Chondrocyte (in vitro differentiated cells): ENCODE results near the gene NAALADL2. TPM values are rescaled to one million over a fixed set of nuclear protein-coding genes. Genes with fewer than 3 reads are reported as not detected.

Experiments used
- DNase-seq: peaks from one replicate; pipeline ENCODE4 v3.0.0; 2021; ENCODE audit warnings: mixed read lengths, low spot score
- H3K27ac Mint-ChIP-seq: one replicate; pipeline ENCODE4 v1.8.0; 2021; ENCODE audit warnings: mild to moderate bottlenecking, moderate library complexity, mixed read lengths; ENCODE audit not compliant: unreplicated experiment
- H3K27me3 Mint-ChIP-seq: 2 replicates; pipeline ENCODE4 v1.8.0; 2021; ENCODE audit warnings: low read depth, mixed read lengths
- H3K36me3 Mint-ChIP-seq: 2 replicates; pipeline ENCODE4 v1.8.0; 2021; ENCODE audit warnings: low read depth, mixed read lengths
- H3K4me1 Mint-ChIP-seq: 2 replicates; pipeline ENCODE4 v1.8.0; 2021; ENCODE audit warnings: low read depth, mild to moderate bottlenecking, mixed read lengths
- H3K4me3 Mint-ChIP-seq: one replicate; pipeline ENCODE4 v1.8.0; 2021; ENCODE audit warnings: mild to moderate bottlenecking, moderate library complexity, mixed read lengths; ENCODE audit not compliant: unreplicated experiment
- H3K9me3 Mint-ChIP-seq: 2 replicates; pipeline ENCODE4 v1.8.0; 2021; ENCODE audit warnings: low read depth, mixed read lengths
- CTCF ChIP-seq: fragments of 200-600 bp; sonication (generic); IDR thresholded peaks from 2 replicates; pipeline ENCODE4 v1.5.0; 2021; ENCODE audit warnings: antibody characterized with exemption, mild to moderate bottlenecking, moderate library complexity
- total RNA-seq: library from RNA; stranded (reverse); gene quantifications from 3 replicates; pipeline ENCODE4 v1.2.1, GENCODE V29; 2021

Gene NAALADL2
- total RNA-seq, 1 donor from 2014 or later: 8.0 TPM

GRCh38 chr3:175432376-175433025 lies 573.4 kb downstream of the NAALADL2 start:
- DNase-seq: no peak
- Mint-ChIP-seq H3K9me3 (no peaks in the 10 kb centered on the region), H3K27ac (no peak overlapping the region), H3K36me3 (no peaks in the 10 kb centered on the region), H3K4me1 (peaks cover 23% of the 10 kb centered on the region), H3K4me3 (no peak overlapping the region), H3K27me3 (no peaks in the 10 kb centered on the region)
- no peak for TF ChIP-seq CTCF

DNA sequence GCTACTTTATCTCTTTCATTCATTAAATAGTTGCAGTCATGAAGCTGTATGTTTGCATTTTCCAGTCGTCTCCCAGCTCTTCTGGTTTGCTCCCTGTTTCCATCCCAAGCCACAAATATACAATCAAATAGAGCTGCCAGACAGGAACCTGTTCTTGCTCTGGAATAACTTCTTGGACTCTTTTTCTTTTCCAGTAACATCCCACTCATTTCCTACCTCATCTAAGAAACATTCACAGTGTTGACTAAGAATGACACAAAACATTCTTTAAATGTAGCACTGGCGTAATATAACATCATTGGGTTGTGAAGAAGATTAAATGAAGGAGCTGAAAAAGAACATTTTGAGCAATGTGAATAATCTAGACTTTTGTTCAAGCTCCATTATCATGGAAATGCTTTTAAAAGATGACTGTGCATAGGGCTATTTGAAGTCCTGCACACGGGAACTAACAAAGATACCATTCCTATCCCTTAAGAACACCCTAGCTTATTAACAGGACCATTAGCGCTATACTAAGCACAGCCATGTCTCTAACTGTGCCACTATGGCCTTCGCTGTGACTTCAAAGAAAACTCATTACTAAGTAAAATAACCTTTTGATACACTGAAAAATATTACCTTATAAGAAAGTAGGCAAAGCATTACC lies 574.0 kb downstream of the NAALADL2 start:
- Mint-ChIP-seq H3K27ac (no peak overlapping the region), H3K4me1 (peaks cover 23% of the 10 kb centered on the region), H3K27me3 (no peaks in the 10 kb centered on the region), H3K9me3 (no peaks in the 10 kb centered on the region), H3K4me3 (no peak overlapping the region), H3K36me3 (no peaks in the 10 kb centered on the region)
- DNase-seq: no peak
- TF ChIP-seq CTCF: no peak

DNA sequence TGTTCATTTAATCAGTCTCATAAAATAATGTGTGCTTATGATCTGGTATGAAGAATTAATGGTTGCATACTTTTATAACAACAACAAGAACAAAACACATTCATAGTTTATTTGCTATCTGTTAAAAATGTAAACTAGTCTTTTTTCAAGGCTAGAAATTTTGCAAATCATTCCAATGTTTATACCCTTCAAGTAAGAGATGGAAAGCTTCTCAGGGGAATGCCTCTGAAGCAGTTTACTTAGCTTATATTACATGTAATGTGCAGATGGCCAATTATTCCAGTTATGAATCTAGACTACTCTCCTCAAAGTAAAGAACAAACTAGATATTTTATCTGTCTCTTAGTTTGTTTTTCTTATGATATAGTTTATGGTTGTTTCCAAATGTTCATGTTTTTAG lies 575.4 kb downstream of the NAALADL2 start:
- H3K4me3 Mint-ChIP-seq: no peak overlapping the region
- no peak for TF ChIP-seq CTCF
- H3K27ac Mint-ChIP-seq: no peak overlapping the region
- peaks cover 2% of the 10 kb centered on the region for H3K36me3 Mint-ChIP-seq
- H3K27me3 Mint-ChIP-seq: no peaks in the 10 kb centered on the region
- H3K4me1 Mint-ChIP-seq: peaks cover 23% of the 10 kb centered on the region
- peaks cover 7% of the 10 kb centered on the region for H3K9me3 Mint-ChIP-seq
- no peak for DNase-seq

GRCh38 chr3:175443682-175444081 lies 584.5 kb downstream of the NAALADL2 start:
- Mint-ChIP-seq H3K27me3 (no peaks in the 10 kb centered on the region), H3K4me1 (no peaks in the 10 kb centered on the region), H3K36me3 (peaks cover 2% of the 10 kb centered on the region), H3K27ac (no peak overlapping the region), H3K4me3 (no peak overlapping the region), H3K9me3 (peaks cover 15% of the 10 kb centered on the region)
- DNase-seq: no peak
- TF ChIP-seq CTCF: no peak

GRCh38 chr3:175445741-175446140 lies 586.6 kb downstream of the NAALADL2 start:
- Mint-ChIP-seq H3K27ac (no peak overlapping the region), H3K4me3 (no peak overlapping the region), H3K27me3 (no peaks in the 10 kb centered on the region), H3K9me3 (peaks cover 1% of the 10 kb centered on the region), H3K4me1 (no peaks in the 10 kb centered on the region), H3K36me3 (no peaks in the 10 kb centered on the region)
- no peak for DNase-seq
- no peak for TF ChIP-seq CTCF
